ENCODE results near the gene ELP1. TPM values are rescaled to one million over a fixed set of nuclear protein-coding genes. Genes with fewer than 3 reads are reported as not detected.

The ELP1 gene
- total and polyA plus RNA-seq, 2 experiments from 2014 or later, result 9.1 to 46.3 TPM

DNA sequence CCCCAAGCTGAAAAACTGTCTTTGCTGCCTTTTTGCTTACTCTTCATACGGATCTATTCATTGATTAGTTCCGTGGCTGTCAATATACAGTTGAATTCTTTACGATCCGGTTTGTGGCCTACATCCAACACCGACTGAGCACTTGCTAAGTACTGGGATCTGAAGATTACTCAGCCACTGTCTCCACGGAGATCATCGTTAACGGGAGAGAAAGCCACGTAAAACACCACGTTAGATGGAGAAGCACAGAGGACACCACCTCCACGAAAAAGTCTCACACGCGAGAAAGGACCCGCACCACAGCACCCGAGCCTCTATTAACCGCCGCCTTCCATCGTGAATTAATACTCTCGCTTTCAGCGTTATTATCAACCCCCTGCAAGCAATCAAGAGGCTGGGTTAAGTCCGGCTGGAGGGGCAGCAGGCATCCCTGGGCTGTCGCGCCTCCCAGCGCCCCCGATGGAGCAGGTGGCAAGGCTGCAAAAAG lies 650 bp downstream of the ELP1 start:
- no peaks in the 10 kb centered on the region for H3K9me3 Mint-ChIP-seq
- DNase-seq (ENCODE audit: low spot score) (no peak), ATAC-seq (no peak)
- Histone ChIP-seq H3K4me2 (peak overlapping the region; percentile 99), H3K27ac (ENCODE audit: low read depth) (peak overlapping the region; percentile 96), H3F3A (replicated peaks; ENCODE audit: low read depth) (peaks cover 8% of the 10 kb centered on the region; the same call in 1 of the 2 replicates), H3K27me3 (ENCODE audit: insufficient read depth) (no peaks in the 10 kb centered on the region), H3K4me3 (peak overlapping the region; percentile 99), H3K4me1 (ENCODE audit: insufficient read depth) (peaks cover 16% of the 10 kb centered on the region), H3K79me2 (replicated peaks; ENCODE audit: insufficient read depth) (peaks cover 28% of the 10 kb centered on the region), H2AFZ (peak overlapping the region; percentile 91), H3K9me2 (ENCODE audit: insufficient read depth) (no peaks in the 10 kb centered on the region), H4K20me1 (replicated peaks; ENCODE audit: insufficient read depth) (peaks cover 8% of the 10 kb centered on the region; the same call in 1 of the 2 replicates), H3K36me3 (ENCODE audit: insufficient read depth) (no peaks in the 10 kb centered on the region; the same call in 1 of the 2 replicates)
- peaks cover 14% of the 10 kb centered on the region for H3K36me3 Mint-ChIP-seq (ENCODE audit: low read depth)
- H3K4me3 Mint-ChIP-seq, result peak overlapping the region; percentile 93
- H3K27me3 Mint-ChIP-seq (ENCODE audit: insufficient read depth, low read depth, poor library complexity), result peaks cover 8% of the 10 kb centered on the region
- H3K4me1 Mint-ChIP-seq, result peaks cover 13% of the 10 kb centered on the region
- peak overlapping the region; percentile 98 for H3K27ac Mint-ChIP-seq
- TF ChIP-seq, protein P1, sequence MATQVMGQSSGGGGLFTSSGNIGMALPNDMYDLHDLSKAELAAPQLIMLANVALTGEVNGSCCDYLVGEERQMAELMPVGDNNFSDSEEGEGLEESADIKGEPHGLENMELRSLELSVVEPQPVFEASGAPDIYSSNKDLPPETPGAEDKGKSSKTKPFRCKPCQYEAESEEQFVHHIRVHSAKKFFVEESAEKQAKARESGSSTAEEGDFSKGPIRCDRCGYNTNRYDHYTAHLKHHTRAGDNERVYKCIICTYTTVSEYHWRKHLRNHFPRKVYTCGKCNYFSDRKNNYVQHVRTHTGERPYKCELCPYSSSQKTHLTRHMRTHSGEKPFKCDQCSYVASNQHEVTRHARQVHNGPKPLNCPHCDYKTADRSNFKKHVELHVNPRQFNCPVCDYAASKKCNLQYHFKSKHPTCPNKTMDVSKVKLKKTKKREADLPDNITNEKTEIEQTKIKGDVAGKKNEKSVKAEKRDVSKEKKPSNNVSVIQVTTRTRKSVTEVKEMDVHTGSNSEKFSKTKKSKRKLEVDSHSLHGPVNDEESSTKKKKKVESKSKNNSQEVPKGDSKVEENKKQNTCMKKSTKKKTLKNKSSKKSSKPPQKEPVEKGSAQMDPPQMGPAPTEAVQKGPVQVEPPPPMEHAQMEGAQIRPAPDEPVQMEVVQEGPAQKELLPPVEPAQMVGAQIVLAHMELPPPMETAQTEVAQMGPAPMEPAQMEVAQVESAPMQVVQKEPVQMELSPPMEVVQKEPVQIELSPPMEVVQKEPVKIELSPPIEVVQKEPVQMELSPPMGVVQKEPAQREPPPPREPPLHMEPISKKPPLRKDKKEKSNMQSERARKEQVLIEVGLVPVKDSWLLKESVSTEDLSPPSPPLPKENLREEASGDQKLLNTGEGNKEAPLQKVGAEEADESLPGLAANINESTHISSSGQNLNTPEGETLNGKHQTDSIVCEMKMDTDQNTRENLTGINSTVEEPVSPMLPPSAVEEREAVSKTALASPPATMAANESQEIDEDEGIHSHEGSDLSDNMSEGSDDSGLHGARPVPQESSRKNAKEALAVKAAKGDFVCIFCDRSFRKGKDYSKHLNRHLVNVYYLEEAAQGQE (IDR thresholded peaks at IDR 0.05; ENCODE audit: unreplicated experiment), result no peak
- TF ChIP-seq, protein P2, sequence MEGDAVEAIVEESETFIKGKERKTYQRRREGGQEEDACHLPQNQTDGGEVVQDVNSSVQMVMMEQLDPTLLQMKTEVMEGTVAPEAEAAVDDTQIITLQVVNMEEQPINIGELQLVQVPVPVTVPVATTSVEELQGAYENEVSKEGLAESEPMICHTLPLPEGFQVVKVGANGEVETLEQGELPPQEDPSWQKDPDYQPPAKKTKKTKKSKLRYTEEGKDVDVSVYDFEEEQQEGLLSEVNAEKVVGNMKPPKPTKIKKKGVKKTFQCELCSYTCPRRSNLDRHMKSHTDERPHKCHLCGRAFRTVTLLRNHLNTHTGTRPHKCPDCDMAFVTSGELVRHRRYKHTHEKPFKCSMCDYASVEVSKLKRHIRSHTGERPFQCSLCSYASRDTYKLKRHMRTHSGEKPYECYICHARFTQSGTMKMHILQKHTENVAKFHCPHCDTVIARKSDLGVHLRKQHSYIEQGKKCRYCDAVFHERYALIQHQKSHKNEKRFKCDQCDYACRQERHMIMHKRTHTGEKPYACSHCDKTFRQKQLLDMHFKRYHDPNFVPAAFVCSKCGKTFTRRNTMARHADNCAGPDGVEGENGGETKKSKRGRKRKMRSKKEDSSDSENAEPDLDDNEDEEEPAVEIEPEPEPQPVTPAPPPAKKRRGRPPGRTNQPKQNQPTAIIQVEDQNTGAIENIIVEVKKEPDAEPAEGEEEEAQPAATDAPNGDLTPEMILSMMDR (conservative IDR thresholded peaks at IDR 0.05; ENCODE audit: low read depth in 2 of 2), result 0 out of 4 replicates have a peak, but pooled peaks of 1 of the 2 experiments have one; percentile 10

DNA sequence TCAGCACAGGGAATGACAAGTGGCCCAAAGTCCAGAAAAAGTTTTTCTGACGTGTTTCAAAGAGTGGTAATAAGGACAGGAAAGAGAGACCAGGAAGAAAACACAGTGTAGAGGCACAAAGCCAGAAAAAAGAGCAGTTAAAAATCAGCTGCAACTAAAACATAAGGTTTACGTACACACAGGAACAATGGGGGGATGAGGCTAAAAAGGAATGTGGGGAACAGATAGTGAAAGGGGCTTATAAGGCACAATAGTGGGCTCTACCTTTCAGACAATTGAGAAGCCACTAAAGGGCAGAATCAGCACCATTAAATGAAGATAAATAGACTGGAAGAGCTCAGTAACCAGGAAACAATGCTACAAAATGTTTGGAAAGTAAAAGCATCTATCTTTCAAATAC lies 5.5 kb downstream of the ELP1 start:
- Histone ChIP-seq H2AFZ (no peak overlapping the region), H3K36me3 (ENCODE audit: insufficient read depth) (peaks cover 21% of the 10 kb centered on the region), H3F3A (replicated peaks; ENCODE audit: low read depth) (no peaks in the 10 kb centered on the region), H4K20me1 (replicated peaks; ENCODE audit: insufficient read depth) (0 out of 2 replicates have a peak, but pooled peaks cover 8% of the 10 kb centered on the region), H3K27ac (ENCODE audit: low read depth) (no peak overlapping the region), H3K27me3 (ENCODE audit: insufficient read depth) (no peaks in the 10 kb centered on the region), H3K9me2 (ENCODE audit: insufficient read depth) (no peaks in the 10 kb centered on the region), H3K4me1 (ENCODE audit: insufficient read depth) (peaks cover 8% of the 10 kb centered on the region), H3K4me3 (no peak overlapping the region), H3K4me2 (no peak overlapping the region), H3K79me2 (replicated peaks; ENCODE audit: insufficient read depth) (peaks cover 26% of the 10 kb centered on the region)
- Mint-ChIP-seq H3K27me3 (ENCODE audit: insufficient read depth, low read depth, poor library complexity) (peaks cover 7% of the 10 kb centered on the region), H3K4me1 (peaks cover 7% of the 10 kb centered on the region), H3K27ac (no peak overlapping the region), H3K4me3 (no peak overlapping the region), H3K9me3 (no peaks in the 10 kb centered on the region), H3K36me3 (ENCODE audit: low read depth) (peaks cover 37% of the 10 kb centered on the region)
- no peak for ATAC-seq
- no peak for DNase-seq (ENCODE audit: low spot score)
- TF ChIP-seq EZH2phosphoT487 (IDR thresholded peaks at IDR 0.05; ENCODE audit: unreplicated experiment), result no peak
- TF ChIP-seq, protein P3, sequence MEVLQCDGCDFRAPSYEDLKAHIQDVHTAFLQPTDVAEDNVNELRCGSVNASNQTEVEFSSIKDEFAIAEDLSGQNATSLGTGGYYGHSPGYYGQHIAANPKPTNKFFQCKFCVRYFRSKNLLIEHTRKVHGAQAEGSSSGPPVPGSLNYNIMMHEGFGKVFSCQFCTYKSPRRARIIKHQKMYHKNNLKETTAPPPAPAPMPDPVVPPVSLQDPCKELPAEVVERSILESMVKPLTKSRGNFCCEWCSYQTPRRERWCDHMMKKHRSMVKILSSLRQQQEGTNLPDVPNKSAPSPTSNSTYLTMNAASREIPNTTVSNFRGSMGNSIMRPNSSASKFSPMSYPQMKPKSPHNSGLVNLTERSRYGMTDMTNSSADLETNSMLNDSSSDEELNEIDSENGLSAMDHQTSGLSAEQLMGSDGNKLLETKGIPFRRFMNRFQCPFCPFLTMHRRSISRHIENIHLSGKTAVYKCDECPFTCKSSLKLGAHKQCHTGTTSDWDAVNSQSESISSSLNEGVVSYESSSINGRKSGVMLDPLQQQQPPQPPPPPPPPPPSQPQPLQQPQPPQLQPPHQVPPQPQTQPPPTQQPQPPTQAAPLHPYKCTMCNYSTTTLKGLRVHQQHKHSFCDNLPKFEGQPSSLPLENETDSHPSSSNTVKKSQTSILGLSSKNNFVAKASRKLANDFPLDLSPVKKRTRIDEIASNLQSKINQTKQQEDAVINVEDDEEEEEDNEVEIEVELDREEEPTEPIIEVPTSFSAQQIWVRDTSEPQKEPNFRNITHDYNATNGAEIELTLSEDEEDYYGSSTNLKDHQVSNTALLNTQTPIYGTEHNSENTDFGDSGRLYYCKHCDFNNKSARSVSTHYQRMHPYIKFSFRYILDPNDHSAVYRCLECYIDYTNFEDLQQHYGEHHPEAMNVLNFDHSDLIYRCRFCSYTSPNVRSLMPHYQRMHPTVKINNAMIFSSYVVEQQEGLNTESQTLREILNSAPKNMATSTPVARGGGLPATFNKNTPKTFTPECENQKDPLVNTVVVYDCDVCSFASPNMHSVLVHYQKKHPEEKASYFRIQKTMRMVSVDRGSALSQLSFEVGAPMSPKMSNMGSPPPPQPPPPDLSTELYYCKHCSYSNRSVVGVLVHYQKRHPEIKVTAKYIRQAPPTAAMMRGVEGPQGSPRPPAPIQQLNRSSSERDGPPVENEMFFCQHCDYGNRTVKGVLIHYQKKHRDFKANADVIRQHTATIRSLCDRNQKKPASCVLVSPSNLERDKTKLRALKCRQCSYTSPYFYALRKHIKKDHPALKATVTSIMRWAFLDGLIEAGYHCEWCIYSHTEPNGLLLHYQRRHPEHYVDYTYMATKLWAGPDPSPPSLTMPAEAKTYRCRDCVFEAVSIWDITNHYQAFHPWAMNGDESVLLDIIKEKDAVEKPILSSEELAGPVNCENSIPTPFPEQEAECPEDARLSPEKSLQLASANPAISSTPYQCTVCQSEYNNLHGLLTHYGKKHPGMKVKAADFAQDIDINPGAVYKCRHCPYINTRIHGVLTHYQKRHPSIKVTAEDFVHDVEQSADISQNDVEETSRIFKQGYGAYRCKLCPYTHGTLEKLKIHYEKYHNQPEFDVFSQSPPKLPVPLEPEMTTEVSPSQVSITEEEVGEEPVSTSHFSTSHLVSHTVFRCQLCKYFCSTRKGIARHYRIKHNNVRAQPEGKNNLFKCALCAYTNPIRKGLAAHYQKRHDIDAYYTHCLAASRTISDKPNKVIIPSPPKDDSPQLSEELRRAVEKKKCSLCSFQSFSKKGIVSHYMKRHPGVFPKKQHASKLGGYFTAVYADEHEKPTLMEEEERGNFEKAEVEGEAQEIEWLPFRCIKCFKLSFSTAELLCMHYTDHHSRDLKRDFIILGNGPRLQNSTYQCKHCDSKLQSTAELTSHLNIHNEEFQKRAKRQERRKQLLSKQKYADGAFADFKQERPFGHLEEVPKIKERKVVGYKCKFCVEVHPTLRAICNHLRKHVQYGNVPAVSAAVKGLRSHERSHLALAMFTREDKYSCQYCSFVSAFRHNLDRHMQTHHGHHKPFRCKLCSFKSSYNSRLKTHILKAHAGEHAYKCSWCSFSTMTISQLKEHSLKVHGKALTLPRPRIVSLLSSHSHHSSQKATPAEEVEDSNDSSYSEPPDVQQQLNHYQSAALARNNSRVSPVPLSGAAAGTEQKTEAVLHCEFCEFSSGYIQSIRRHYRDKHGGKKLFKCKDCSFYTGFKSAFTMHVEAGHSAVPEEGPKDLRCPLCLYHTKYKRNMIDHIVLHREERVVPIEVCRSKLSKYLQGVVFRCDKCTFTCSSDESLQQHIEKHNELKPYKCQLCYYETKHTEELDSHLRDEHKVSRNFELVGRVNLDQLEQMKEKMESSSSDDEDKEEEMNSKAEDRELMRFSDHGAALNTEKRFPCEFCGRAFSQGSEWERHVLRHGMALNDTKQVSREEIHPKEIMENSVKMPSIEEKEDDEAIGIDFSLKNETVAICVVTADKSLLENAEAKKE (CRISPR knock-in tag; IDR thresholded peaks at IDR 0.05), result no peak
- TF ChIP-seq ZNF331 (CRISPR knock-in tag; IDR thresholded peaks at IDR 0.05; ENCODE audit: low read depth), result no peak

Measured in GM23338 (cell line).